Kidney capillary endothelial cell (primary cell): ENCODE results near the gene MUS81.
A peak's percentile ranks its signal among the peaks of the same experiment; 100 is the strongest.
"Not testable (repeated sequence)": the region's sequence is repeated elsewhere in the genome, so short reads cannot be mapped to it uniquely, and the experiment has no call there.

ENCODE experiments used
- DNase-seq: peaks from one replicate; pipeline ENCODE4 v3.0.0-alpha.2; 2018; ENCODE audit warnings: low spot score

The MUS81 gene

GRCh38 chr11:65873318-65874156, 13.3 kb downstream of the MUS81 start:
- peak; percentile 89 for DNase-seq

GRCh38 chr11:65879617-65880016, 19.4 kb downstream of the MUS81 start, which contains the start of gene CTSW:
CTSW (plus strand) TSS chr11:65879837; CDS start chr11:65879855, 18 bp downstream.
- DNase-seq, result no peak

- DNase-seq, result no peak
Measured at GRCh38 chr11:65880027-65880426, 19.8 kb downstream of the MUS81 start.

GRCh38 chr11:65880844-65881421, 20.7 kb downstream of the MUS81 start:
- no peak for DNase-seq

GRCh38 chr11:65882120-65883057, 22.2 kb downstream of the MUS81 start:
- no peak for DNase-seq

GRCh38 chr11:65883058-65883761, 23.0 kb downstream of the MUS81 start:
- no peak for DNase-seq

- DNase-seq, result no peak
Measured at GRCh38 chr11:65883786-65884715, 23.8 kb downstream of the MUS81 start.

- DNase-seq, result peak; percentile 83
Measured at GRCh38 chr11:65884716-65885092, 24.5 kb downstream of the MUS81 start.

- no peak for DNase-seq
Measured at GRCh38 chr11:65885231-65885630, 25.0 kb downstream of the MUS81 start.

GRCh38 chr11:65885808-65886536, 25.7 kb downstream of the MUS81 start:
- DNase-seq, result no peak

GRCh38 chr11:65886826-65887722, 26.8 kb downstream of the MUS81 start:
- no peak for DNase-seq

GRCh38 chr11:65887723-65888162, 27.5 kb downstream of the MUS81 start:
- no peak for DNase-seq

GRCh38 chr11:65888163-65888814, 28.1 kb downstream of the MUS81 start, which contains the start of gene FIBP:
FIBP (minus strand) TSS chr11:65888471; CDS start chr11:65888418, 53 bp downstream.
- DNase-seq, result peak; percentile 90

GRCh38 chr11:65890324-65891218, 30.3 kb downstream of the MUS81 start, which contains the start of gene CCDC85B:
CCDC85B (plus strand) TSS chr11:65890673; CDS start chr11:65890784, 111 bp downstream.
- peak; percentile 92 for DNase-seq

GRCh38 chr11:65891219-65892136, 31.2 kb downstream of the MUS81 start:
- no peak for DNase-seq

- not testable (repeated sequence) for DNase-seq
Measured at GRCh38 chr11:65892137-65892540, 31.9 kb downstream of the MUS81 start.
